Stimulated activated naive CD8-positive, alpha-beta T cell treated with anti-CD3 and anti-CD28 coated beads, Interleukin-15, Interleukin-2, amounts not matched to agents 100 ng/mL and 50 ng/mL, for 24 hours (primary cell): ENCODE data around the gene ZNF470.

ENCODE experiments used
- H3K27ac Mint-ChIP-seq: one replicate; pipeline ENCODE4 v1.8.0; 2021; ENCODE audit warnings: mild to moderate bottlenecking, mixed read lengths
- H3K27me3 Mint-ChIP-seq: one replicate; pipeline ENCODE4 v1.8.0; 2021; ENCODE audit warnings: mixed read lengths
- H3K36me3 Mint-ChIP-seq: one replicate; pipeline ENCODE4 v1.8.0; 2021; ENCODE audit warnings: low read depth, mixed read lengths
- H3K4me1 Mint-ChIP-seq: one replicate; pipeline ENCODE4 v1.8.0; 2021; ENCODE audit warnings: low read depth, mixed read lengths
- H3K4me3 Mint-ChIP-seq: one replicate; pipeline ENCODE4 v1.8.0; 2021; ENCODE audit warnings: mild to moderate bottlenecking, mixed read lengths
- H3K9me3 Mint-ChIP-seq: one replicate; pipeline ENCODE4 v1.8.0; 2021; ENCODE audit warnings: mixed read lengths

ZNF470 gene

DNA sequence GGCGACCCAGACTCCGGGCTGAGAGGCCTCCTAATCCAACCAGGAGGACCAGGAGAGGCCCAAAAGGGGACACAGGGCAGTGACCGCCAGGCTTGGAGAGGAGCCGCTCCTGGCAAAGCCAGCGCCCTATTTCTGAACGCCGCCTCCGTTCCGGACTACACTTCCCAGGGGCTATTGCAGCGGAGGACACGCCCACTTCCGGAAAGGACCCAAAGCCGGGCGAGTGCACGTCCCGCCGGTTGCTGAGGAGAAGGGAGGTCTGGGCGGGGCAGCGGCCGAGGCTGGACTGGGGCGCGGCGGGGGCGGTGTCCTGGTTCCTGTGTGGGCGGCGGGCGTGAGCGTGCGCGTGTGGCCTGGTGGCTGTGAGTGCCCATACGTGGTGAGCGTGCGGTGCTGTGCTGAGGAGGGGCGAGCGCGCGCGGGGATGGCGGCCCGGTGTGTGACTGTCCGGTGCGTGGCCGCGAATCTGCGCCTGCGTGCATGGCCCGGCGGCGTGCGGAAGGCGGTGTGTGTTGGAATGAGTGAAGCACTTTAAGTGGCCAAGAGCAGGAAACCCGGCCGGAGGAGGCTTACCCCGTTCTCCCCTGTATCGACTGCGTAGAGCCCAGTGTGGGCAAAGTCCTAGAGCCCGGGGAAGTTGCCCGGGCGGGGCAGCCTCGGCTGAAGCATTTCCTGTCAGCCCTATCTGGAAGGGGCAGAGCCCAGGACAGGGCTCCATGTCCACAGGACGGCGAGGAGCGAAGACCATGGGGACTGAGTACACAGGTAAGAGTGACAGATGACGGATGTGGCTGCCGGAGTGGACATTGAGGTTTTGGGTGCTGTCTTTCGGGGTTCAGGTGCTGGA, at the start of gene ZNF470:
ZNF470 (plus strand) TSS at position 195 of the 847 bp plus-strand sequence. CDS start 2,844 bp downstream, outside the sequence.
- H3K36me3 Mint-ChIP-seq: peaks cover 70% of the 10 kb centered on the region
- H3K27me3 Mint-ChIP-seq: no peaks in the 10 kb centered on the region
- H3K4me1 Mint-ChIP-seq: peaks cover 17% of the 10 kb centered on the region
- peak within 1 kb of the TSS; percentile 91 for H3K27ac Mint-ChIP-seq
- H3K4me3 Mint-ChIP-seq: peak within 1 kb of the TSS; percentile 97
- peaks cover 48% of the 10 kb centered on the region for H3K9me3 Mint-ChIP-seq

DNA sequence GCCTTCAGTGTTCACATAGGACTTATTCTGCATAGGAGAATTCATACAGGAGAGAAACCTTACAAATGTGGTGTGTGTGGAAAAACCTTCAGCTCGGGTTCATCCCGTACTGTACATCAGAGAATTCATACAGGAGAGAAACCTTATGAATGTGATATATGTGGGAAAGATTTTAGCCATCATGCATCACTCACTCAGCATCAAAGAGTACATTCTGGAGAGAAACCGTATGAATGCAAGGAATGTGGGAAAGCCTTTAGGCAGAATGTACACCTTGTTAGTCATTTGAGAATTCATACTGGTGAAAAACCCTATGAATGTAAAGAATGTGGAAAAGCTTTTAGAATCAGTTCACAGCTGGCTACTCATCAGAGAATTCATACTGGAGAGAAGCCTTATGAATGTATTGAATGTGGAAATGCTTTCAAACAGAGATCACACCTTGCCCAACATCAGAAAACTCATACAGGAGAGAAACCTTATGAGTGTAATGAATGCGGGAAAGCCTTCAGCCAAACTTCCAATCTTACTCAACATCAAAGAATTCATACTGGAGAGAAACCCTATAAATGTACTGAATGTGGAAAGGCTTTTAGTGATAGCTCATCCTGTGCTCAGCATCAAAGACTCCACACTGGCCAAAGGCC, 41.9 kb upstream of the ZNF470 start:
- Mint-ChIP-seq H3K9me3 (peaks cover 60% of the 10 kb centered on the region), H3K36me3 (peaks cover 55% of the 10 kb centered on the region), H3K27me3 (no peaks in the 10 kb centered on the region), H3K4me1 (no peaks in the 10 kb centered on the region), H3K4me3 (no peak overlapping the region), H3K27ac (no peak overlapping the region)

GRCh38 chr19:56537442-56537841, 29.8 kb upstream of the ZNF470 start:
- Mint-ChIP-seq H3K9me3 (peaks cover 48% of the 10 kb centered on the region), H3K27me3 (no peaks in the 10 kb centered on the region), H3K4me3 (peak overlapping the region; percentile 87)

GRCh38 chr19:56538254-56538760, 29.0 kb upstream of the ZNF470 start:
- H3K4me1 Mint-ChIP-seq: peaks cover 18% of the 10 kb centered on the region
- no peaks in the 10 kb centered on the region for H3K27me3 Mint-ChIP-seq
- peaks cover 45% of the 10 kb centered on the region for H3K36me3 Mint-ChIP-seq
- H3K9me3 Mint-ChIP-seq: peaks cover 46% of the 10 kb centered on the region
- H3K4me3 Mint-ChIP-seq: peak overlapping the region; percentile 87
- peak overlapping the region; percentile 90 for H3K27ac Mint-ChIP-seq

More at GRCh38 chr19:56537442-56537841, 29.8 kb upstream of the ZNF470 start:
- peaks cover 18% of the 10 kb centered on the region for H3K4me1 Mint-ChIP-seq
- H3K36me3 Mint-ChIP-seq: peaks cover 46% of the 10 kb centered on the region
- peak overlapping the region; percentile 90 for H3K27ac Mint-ChIP-seq

DNA sequence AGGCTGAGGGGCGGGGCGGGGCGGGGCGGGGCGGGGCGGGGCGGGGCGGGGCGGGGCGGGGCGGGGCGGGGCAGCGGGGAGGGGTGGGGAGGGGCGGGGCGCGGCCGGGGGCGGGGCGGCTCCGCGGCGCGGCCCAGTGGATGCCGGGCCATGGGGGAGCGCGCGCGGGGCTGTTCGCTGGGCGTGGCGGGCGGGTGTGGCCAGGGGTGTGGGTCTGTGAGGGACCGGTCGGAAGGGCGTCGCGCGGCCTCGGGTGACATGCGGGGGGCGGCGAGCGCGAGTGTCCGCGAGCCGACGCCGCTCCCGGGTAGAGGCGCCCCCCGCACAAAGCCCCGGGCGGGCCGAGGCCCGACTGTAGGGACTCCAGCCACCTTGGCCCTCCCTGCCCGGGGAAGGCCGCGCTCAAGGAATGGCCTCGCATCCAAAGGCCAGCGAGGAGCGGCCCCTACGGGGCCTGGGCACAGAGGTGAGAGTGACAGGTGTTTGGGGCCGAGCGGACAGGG, 28.5 kb upstream of the ZNF470 start, which contains the start of gene ZFP28:
ZFP28 (plus strand) TSS at position 188 of the 503 bp plus-strand sequence; CDS start at position 259, 71 bp downstream.
- Mint-ChIP-seq H3K9me3 (peaks cover 46% of the 10 kb centered on the region), H3K36me3 (peaks cover 49% of the 10 kb centered on the region), H3K4me3 (peak within 1 kb of the TSS; percentile 87), H3K27ac (peak within 1 kb of the TSS; percentile 90), H3K4me1 (peaks cover 18% of the 10 kb centered on the region), H3K27me3 (no peaks in the 10 kb centered on the region)

GRCh38 chr19:56543776-56544175, 23.5 kb upstream of the ZNF470 start:
- Mint-ChIP-seq H3K9me3 (peaks cover 48% of the 10 kb centered on the region), H3K27ac (no peak overlapping the region), H3K36me3 (peaks cover 80% of the 10 kb centered on the region), H3K4me1 (peaks cover 8% of the 10 kb centered on the region), H3K27me3 (no peaks in the 10 kb centered on the region), H3K4me3 (no peak overlapping the region)

GRCh38 chr19:56547535-56547934, 19.7 kb upstream of the ZNF470 start:
- peaks cover 86% of the 10 kb centered on the region for H3K36me3 Mint-ChIP-seq
- peaks cover 47% of the 10 kb centered on the region for H3K9me3 Mint-ChIP-seq
- no peaks in the 10 kb centered on the region for H3K27me3 Mint-ChIP-seq
- H3K27ac Mint-ChIP-seq: no peak overlapping the region
- H3K4me3 Mint-ChIP-seq: no peak overlapping the region
- H3K4me1 Mint-ChIP-seq: no peaks in the 10 kb centered on the region

- H3K4me1 Mint-ChIP-seq: no peaks in the 10 kb centered on the region
- H3K27ac Mint-ChIP-seq: no peak overlapping the region
- H3K27me3 Mint-ChIP-seq: no peaks in the 10 kb centered on the region
- H3K4me3 Mint-ChIP-seq: no peak overlapping the region
- H3K36me3 Mint-ChIP-seq: peaks cover 77% of the 10 kb centered on the region
- peaks cover 54% of the 10 kb centered on the region for H3K9me3 Mint-ChIP-seq
These were observed 12.9 kb upstream of the ZNF470 start for GRCh38 chr19:56554272-56554869.

- H3K27ac Mint-ChIP-seq: no peak overlapping the region
- peaks cover 13% of the 10 kb centered on the region for H3K4me1 Mint-ChIP-seq
- no peak overlapping the region for H3K4me3 Mint-ChIP-seq
- no peaks in the 10 kb centered on the region for H3K27me3 Mint-ChIP-seq
- peaks cover 51% of the 10 kb centered on the region for H3K36me3 Mint-ChIP-seq
- H3K9me3 Mint-ChIP-seq: peaks cover 61% of the 10 kb centered on the region
These were observed 4.5 kb upstream of the ZNF470 start for GRCh38 chr19:56562766-56563165.

- no peaks in the 10 kb centered on the region for H3K27me3 Mint-ChIP-seq
- H3K4me1 Mint-ChIP-seq: peaks cover 17% of the 10 kb centered on the region
- peak overlapping the region; percentile 97 for H3K4me3 Mint-ChIP-seq
- peak overlapping the region; percentile 91 for H3K27ac Mint-ChIP-seq
- peaks cover 49% of the 10 kb centered on the region for H3K9me3 Mint-ChIP-seq
- H3K36me3 Mint-ChIP-seq: peaks cover 71% of the 10 kb centered on the region
These were observed 379 bp upstream of the ZNF470 start for GRCh38 chr19:56566904-56567273.

- no peaks in the 10 kb centered on the region for H3K27me3 Mint-ChIP-seq
- peaks cover 91% of the 10 kb centered on the region for H3K36me3 Mint-ChIP-seq
- peaks cover 5% of the 10 kb centered on the region for H3K4me1 Mint-ChIP-seq
- H3K4me3 Mint-ChIP-seq: no peak overlapping the region
- no peak overlapping the region for H3K27ac Mint-ChIP-seq
- H3K9me3 Mint-ChIP-seq: peaks cover 55% of the 10 kb centered on the region
These were observed 5.3 kb downstream of the ZNF470 start for GRCh38 chr19:56572589-56572988.

DNA sequence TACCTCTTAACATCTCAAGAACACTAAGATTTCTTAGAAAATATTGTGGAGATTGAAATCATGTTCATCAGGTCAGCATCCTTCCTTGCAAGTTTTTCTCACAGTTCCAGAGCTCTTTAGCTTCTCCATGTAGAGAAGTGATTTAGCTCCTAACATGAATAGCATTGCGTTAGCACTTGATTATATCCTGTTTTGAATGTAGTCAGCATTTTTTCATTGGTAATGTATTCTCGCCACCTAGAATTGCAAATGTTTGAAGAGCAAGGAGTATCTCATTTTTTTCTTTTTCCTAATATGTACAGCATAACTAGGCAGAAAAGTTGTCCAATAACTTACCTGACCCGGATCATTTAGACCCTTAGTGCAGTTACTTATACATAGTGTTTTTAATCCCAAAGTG, 6.6 kb downstream of the ZNF470 start:
- H3K4me1 Mint-ChIP-seq: no peaks in the 10 kb centered on the region
- H3K9me3 Mint-ChIP-seq: peaks cover 68% of the 10 kb centered on the region
- no peaks in the 10 kb centered on the region for H3K27me3 Mint-ChIP-seq
- H3K4me3 Mint-ChIP-seq: no peak overlapping the region
- H3K27ac Mint-ChIP-seq: no peak overlapping the region
- H3K36me3 Mint-ChIP-seq: peaks cover 91% of the 10 kb centered on the region

DNA sequence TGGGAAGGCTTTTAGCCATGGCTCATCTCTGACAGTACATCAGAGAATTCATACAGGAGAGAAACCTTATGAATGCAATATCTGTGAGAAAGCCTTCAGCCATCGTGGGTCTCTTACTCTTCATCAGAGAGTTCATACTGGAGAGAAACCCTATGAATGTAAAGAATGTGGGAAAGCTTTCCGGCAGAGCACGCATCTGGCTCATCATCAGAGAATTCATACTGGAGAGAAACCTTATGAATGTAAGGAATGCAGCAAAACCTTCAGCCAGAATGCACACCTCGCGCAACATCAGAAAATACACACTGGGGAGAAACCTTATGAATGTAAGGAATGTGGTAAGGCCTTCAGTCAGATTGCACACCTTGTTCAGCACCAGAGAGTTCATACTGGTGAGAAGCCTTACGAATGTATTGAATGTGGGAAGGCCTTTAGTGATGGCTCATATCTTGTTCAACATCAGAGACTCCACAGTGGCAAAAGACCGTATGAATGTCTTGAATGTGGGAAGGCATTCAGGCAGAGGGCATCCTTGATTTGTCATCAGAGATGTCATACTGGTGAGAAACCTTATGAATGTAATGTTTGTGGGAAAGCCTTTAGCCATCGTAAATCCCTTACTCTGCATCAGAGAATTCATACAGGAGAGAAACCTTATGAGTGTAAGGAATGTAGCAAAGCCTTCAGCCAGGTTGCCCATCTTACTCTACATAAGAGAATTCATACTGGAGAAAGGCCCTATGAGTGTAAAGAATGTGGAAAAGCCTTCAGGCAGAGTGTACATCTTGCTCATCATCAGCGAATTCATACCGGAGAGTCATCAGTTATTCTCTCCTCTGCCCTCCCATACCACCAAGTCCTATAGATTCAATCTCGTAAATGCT, 10.7 kb downstream of the ZNF470 start:
- Mint-ChIP-seq H3K36me3 (peaks cover 88% of the 10 kb centered on the region), H3K27ac (no peak overlapping the region), H3K27me3 (no peaks in the 10 kb centered on the region)

GRCh38 chr19:56594446-56594782, 27.1 kb downstream of the ZNF470 start:
- Mint-ChIP-seq H3K4me1 (peaks cover 14% of the 10 kb centered on the region), H3K27ac (no peak overlapping the region), H3K36me3 (peaks cover 25% of the 10 kb centered on the region), H3K4me3 (peak overlapping the region; percentile 89), H3K27me3 (no peaks in the 10 kb centered on the region), H3K9me3 (peaks cover 40% of the 10 kb centered on the region)

More for the DNA sequence above, 10.7 kb downstream of the ZNF470 start:
- Mint-ChIP-seq H3K4me1 (no peaks in the 10 kb centered on the region), H3K9me3 (peaks cover 65% of the 10 kb centered on the region), H3K4me3 (no peak overlapping the region)
